GM12874 (cell line): Measurements from ENCODE around the gene PAPPA2.

Experiments
- CTCF ChIP-seq: IDR thresholded peaks from 2 replicates; pipeline ENCODE4 v1.5.1; 2011; ENCODE audit warnings: low read depth, mild to moderate bottlenecking, control low read depth, low read length, moderate library complexity; ENCODE audit not compliant: insufficient read depth

The PAPPA2 gene

GRCh38 chr1:176866011-176866714 is 403.2 kb downstream of the PAPPA2 start:
- no peak for TF ChIP-seq CTCF

DNA sequence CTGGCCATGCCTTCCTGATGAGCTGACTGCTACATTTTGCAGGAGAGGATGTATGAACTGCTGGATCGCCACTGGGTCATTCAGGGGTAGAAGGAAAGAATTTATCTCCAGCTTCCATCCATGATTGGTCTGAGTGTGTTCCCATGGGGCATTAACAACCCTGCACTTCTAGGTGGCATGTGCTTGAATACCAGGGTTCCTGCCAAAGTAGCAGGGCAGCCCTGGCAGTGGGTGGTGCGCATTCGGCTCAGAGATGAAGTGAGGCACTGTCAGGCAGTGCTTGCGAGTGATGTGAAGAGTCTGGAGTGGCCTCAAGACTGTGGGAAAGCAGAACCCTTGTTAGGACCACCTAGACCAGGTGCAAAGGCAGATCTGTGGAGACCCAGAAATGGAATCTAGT is 406.6 kb downstream of the PAPPA2 start:
- no peak for TF ChIP-seq CTCF

- no peak for TF ChIP-seq CTCF
Observed at GRCh38 chr1:176876966-176877515, 414.1 kb downstream of the PAPPA2 start.

- no peak for TF ChIP-seq CTCF
Observed at GRCh38 chr1:176877557-176877956, 414.6 kb downstream of the PAPPA2 start.

DNA sequence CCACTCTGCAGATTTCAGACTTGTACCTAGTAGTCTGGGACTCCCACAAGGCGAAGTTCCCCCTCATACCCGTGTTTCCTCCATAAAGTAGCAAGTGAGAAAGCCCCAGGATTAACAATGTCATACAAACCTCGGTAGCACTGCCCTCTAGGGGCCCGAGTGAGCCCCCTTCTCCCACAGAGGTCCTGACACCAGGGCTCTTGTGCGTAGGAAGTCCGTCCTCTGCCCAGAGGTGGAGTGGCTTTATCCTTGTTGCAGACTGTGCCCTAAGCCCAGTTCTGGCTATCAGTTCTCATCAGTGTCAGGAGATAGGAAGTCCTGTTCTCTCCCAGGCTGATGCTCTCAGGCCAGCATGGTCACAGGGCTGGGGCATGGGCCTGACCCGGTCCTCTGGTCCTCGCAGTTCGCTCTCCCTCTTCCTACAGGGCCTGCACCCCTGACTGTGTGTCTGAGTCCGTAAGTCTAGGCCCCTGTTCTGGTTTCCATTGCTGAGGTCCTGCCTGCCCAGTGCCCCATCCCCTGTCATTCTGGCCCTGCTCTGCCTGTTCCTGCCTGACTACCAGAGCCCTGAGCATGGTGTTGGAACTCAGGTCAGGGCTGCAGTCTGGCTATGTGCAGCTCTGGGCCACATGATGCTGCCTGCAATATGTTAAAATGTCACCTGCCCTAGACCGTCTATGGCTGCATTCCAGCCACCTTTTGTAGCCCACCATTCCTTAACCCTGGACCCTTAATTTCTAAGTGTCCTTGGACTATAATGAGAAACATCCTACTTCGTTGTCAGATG is 416.0 kb downstream of the PAPPA2 start:
- 0 out of 2 replicates have a peak, but pooled peaks have one; percentile 6 for TF ChIP-seq CTCF

DNA sequence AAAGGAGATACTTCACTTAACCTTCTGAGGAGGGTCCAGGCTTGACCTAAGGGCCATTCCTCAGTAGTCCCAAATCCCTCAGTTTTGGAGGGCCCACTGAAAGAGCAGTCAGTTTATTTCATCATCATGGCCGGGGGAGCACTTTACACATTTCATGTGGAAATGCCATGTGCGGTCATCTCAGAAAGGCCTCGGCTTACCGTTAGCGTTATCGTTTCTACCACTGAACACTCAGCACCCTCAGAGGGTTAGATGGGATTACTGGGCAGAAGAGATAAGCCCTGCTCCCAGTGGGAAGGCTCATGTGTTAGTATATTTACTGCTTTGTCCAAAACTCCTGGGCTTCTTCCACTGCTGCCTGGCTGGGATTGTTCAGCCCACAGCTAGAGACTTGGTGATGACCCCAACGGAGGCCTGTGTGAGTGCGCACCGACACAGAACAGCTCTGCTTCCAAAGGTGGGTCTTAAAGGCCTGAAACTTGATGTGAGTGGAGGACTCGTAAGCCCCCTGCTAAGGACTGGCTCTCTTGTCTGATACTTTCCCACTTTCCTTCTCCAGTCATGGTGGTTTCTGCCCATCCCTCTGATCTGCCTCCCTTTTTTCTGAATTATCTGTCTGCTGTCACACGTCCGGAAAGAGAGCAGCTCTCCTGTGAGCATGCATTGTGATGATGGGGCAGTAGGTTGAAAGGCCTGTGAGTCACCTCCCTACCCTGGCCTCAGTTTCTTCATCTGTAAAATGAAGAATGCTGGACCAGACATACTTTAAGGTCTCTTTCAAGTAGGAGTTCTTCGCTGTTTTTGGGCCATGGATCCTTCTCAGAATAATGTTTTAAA is 417.0 kb downstream of the PAPPA2 start:
- TF ChIP-seq CTCF, result no peak
